GM12872 (cell line): ENCODE results near the gene TP53INP2.

Experiments used
- TF ChIP-seq, protein P1 (sequence below): IDR thresholded peaks from 3 replicates; pipeline ENCODE4 v1.5.1; 2011; ENCODE audit warnings: low read depth, mild to moderate bottlenecking, low read length, moderate library complexity; ENCODE audit not compliant: insufficient read depth

Gene TP53INP2

DNA sequence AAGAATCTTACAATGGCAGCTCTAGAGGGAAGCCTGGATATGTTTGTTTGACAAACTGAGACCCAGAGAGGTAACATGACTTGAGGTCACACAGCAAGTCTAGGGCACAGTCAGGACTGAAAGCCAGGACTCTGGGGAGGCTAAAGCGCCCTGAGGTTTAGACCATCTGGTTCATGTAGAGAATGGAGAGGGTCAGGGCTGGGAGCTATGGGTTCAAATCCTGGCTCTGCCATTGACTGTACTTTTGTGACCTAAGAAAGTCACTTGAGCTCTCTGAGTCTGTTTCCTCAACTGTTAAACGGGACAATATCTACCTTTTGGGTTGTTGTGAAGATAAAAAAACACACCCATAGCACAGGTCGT is 1.1 kb upstream of the TP53INP2 start:
- TF ChIP-seq, protein P1, sequence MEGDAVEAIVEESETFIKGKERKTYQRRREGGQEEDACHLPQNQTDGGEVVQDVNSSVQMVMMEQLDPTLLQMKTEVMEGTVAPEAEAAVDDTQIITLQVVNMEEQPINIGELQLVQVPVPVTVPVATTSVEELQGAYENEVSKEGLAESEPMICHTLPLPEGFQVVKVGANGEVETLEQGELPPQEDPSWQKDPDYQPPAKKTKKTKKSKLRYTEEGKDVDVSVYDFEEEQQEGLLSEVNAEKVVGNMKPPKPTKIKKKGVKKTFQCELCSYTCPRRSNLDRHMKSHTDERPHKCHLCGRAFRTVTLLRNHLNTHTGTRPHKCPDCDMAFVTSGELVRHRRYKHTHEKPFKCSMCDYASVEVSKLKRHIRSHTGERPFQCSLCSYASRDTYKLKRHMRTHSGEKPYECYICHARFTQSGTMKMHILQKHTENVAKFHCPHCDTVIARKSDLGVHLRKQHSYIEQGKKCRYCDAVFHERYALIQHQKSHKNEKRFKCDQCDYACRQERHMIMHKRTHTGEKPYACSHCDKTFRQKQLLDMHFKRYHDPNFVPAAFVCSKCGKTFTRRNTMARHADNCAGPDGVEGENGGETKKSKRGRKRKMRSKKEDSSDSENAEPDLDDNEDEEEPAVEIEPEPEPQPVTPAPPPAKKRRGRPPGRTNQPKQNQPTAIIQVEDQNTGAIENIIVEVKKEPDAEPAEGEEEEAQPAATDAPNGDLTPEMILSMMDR: no peak

DNA sequence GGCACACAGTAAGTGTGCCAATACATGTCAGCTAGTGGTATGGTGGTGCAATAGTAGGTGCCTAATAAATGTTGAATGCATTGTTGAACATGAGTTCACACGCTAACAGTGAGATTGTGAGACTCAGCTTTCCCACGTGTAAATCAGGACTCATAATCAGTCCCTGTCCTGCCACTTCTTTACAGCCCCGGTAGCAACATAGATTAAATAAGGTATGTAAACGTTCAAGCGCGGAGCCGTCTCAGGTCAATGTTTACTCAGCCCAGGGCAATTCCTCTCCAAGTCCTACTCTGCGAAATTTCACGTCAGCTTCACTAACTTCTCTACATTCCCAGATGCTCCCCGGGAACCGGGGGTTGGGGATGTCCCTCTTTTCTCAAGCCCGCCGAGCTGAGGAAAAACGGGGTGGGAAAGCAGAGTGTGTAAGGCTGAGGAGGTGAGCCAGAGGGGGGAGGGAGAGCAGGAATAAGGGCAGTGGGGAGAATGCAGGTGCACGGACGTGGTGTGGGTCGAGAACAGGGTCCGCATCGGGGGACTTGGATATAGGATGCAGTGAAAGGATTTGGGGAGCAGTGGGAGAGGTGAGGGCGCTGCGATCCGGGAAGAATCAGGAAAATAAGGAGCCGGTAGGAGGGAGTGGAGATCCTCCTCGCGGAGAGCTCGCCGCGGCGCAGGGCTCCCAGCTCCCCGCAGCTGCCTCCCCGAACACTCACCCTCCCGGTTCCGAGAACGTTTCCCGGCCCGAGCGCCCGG is 544 bp upstream of the TP53INP2 start:
- TF ChIP-seq, protein P1: no peak

DNA sequence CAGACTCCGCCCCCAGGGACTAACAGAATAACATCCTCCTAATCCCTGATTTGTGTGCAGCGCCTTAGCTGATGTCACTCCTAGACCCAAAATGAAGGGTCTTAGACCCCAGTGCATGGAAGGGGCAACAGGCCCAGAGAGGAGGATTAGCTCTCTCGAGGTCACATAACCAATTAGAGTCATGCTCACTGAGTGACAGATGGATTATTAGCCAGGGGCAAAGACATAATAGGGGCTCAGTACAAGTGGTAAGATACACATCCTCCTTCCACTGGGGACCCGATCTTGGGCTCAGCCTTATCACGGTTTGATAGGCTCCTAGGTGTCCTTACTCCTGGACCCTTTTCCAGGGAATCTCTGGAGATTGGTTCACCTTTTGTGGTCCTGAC is 858 bp downstream of the TP53INP2 start:
- TF ChIP-seq, protein P1: no peak

DNA sequence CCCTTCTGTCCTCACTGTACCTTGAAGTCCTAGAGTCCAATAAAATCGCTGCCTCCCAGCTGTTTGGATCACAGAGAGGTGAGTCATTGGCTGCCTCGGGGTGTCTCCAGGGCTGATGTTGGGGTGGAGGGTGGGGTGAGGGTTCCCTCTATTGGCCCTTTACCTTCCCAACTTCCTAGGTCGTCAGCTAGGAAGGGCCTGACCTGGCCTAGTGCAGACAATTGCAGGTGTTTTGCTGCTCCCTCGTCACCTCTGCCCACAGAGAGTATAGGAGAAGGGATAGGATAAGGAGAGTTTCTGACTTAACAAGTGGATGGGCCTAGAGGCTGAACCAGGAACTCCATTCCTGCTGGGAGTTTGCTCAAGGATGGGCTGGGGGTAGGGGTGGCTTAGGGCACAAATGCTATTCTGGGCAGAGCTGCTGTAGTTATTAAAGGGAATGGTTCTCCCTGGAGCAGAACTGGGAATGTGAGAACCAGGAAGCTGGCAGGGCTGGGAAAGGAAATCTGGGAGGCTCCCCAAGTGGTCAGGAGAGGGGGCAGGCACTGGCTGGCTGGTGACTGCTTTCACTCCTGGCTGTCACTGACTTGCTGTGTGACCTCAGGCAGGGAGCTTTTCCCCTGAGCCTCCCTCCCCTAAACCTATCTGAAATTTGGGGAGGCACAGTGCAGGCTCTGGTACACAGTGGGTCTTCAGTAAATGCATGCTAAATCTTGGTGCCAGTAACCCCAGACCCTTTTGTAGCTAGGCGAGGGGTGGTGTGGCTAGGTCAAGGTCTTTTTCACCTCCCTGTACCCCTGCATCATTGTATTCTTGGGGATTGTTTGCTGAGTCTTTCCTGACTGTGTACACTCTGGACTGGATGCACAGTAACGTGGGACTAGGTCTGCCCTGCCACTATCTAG is 1.5 kb downstream of the TP53INP2 start:
- TF ChIP-seq, protein P1: peak; percentile 24; the same call in 2 of the 3 replicates

DNA sequence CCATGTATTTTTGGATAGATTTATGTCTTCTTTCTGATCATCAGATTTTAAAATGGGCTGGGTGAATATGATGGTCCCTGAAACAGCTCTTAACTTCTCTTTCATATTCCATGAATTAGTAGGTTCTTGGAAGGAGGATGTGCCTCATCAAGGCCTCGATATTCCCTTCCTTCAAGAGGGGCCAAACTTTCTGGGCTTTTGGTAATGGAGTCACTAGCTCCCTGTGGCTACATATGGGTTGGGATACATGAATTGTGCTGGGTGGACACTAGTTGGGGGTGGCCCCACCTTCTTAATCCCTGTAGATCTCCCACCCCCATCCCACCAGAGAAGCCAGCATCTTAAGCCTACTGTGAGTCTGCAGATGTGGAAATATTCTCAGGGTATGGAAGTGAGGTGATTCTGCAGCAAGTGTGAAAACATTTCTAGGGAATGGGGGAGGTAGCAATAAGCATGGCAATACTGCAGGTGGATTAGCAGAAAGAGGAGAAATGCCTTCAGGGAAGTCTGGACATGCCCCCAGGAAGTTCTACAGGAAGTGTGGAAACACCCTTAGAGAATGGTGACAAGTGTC is 2.2 kb downstream of the TP53INP2 start:
- TF ChIP-seq, protein P1: no peak

DNA sequence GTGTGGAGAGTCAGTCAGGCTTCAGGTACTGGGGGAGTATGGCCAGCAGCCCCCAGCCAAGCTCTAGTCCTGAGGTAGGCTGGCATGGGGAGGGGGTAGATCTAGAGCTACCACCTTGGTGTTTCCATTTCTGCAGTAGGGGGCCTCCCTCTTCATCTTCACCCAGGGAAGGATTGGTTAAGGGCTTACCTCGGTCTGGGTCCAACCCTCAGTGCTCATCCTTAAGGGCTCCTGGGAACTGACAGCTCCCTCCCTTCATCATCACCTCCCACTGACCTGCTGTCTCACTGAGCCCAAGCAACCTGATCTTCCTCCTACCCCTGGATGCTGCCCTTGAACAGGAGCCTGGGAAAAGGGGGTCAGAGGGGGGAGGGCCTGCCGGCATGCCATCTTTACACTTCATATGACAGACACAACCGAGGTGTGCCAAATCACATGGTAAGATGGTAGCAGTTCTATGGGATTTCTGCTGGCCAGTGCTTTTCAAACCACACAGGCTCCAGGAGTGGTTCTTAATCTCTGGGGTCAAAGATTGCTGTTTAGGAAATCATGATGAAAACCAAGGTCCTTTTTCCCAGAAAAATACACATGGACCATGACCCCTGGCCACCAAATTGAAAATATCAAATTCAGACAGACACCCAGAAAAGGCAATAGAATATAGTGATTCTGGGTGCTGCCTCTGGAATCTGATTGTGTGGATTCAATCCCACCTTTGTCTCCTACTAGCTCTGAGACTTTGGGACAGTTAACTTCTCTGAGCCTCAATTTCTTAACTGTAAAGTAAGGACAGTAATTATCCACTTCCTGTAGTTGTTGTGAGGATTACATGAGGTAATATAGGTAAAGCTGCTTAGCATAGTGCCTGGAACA is 3.0 kb downstream of the TP53INP2 start:
- TF ChIP-seq, protein P1: no peak
